ENCODE results near the gene SART3. TPM values are rescaled to one million over a fixed set of nuclear protein-coding genes. Genes with fewer than 3 reads are reported as not detected.

SART3 gene
- total RNA-seq, 1 donor from 2014 or later: 72.6 TPM

DNA sequence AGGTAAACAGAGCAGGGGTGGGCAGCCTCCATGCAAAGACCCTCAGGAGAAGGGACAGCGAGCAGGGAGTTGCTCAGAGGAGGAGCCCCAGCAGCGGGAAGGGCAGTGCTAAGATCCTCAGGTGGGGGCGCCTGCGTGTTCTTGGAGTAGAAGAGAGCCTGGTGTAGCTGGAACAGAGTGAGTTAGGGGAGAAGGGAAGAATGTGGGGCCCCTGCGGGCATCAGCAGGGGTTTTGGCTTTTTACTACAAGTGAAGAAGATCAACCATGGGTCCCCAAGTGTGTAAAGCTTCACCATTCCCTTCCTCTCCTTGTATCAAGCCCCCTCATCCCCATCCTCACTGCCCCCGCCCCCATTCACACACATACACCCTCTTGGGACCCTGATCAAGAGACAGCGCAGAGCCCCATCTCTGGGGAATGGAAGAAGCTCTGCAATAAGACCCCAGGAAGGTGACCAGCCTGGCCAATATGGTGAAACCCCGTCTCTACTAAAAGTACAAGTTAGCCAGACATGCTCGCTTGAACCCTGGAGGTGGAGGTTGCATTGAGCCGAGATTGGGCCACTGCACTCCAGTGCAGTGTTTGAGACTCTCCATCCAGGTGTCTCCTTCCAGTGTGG is 47.1 kb upstream of the SART3 start:
- no peak for DNase-seq
- TF ChIP-seq, protein P1, sequence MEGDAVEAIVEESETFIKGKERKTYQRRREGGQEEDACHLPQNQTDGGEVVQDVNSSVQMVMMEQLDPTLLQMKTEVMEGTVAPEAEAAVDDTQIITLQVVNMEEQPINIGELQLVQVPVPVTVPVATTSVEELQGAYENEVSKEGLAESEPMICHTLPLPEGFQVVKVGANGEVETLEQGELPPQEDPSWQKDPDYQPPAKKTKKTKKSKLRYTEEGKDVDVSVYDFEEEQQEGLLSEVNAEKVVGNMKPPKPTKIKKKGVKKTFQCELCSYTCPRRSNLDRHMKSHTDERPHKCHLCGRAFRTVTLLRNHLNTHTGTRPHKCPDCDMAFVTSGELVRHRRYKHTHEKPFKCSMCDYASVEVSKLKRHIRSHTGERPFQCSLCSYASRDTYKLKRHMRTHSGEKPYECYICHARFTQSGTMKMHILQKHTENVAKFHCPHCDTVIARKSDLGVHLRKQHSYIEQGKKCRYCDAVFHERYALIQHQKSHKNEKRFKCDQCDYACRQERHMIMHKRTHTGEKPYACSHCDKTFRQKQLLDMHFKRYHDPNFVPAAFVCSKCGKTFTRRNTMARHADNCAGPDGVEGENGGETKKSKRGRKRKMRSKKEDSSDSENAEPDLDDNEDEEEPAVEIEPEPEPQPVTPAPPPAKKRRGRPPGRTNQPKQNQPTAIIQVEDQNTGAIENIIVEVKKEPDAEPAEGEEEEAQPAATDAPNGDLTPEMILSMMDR (IDR thresholded peaks at IDR 0.05; ENCODE audit: partially characterized antibody, unreplicated experiment): no peak
- H3K36me3 Mint-ChIP-seq (ENCODE audit: unreplicated experiment): no peaks in the 10 kb centered on the region
- H3K27ac Mint-ChIP-seq (ENCODE audit: unreplicated experiment): no peak overlapping the region
- no peak overlapping the region for H3K4me3 Mint-ChIP-seq (ENCODE audit: unreplicated experiment)
- peaks cover 2% of the 10 kb centered on the region for H3K27me3 Mint-ChIP-seq (ENCODE audit: unreplicated experiment)
- H3K4me1 Mint-ChIP-seq (ENCODE audit: low read depth, unreplicated experiment): peaks cover 1% of the 10 kb centered on the region
- peaks cover 3% of the 10 kb centered on the region for H3K9me3 Mint-ChIP-seq (ENCODE audit: unreplicated experiment)

DNA sequence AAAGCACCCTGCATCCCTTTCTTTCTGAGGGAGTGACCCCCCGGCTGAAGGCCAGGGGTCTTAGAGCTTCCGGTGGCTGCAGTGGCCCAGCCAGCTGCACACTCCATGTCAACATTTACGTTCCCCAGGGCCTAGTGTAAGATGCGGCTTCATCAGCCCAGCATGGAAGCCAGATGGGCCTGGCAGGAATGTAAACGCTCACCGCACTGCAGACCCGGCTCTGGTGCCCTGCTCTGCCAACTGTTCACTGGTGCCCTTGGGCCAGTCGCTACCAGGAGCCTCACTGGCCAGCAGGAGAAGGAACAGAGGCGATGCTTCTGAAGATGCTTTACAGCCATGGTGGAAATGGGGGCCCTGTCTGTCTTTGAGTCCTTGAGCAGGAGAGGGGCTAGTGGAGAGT is 45.5 kb upstream of the SART3 start:
- no peak overlapping the region for H3K27ac Mint-ChIP-seq (ENCODE audit: unreplicated experiment)
- H3K27me3 Mint-ChIP-seq (ENCODE audit: unreplicated experiment): peaks cover 2% of the 10 kb centered on the region
- no peaks in the 10 kb centered on the region for H3K36me3 Mint-ChIP-seq (ENCODE audit: unreplicated experiment)
- DNase-seq: peak; percentile 38
- H3K4me1 Mint-ChIP-seq (ENCODE audit: low read depth, unreplicated experiment): peaks cover 1% of the 10 kb centered on the region
- H3K4me3 Mint-ChIP-seq (ENCODE audit: unreplicated experiment): no peak overlapping the region
- peaks cover 3% of the 10 kb centered on the region for H3K9me3 Mint-ChIP-seq (ENCODE audit: unreplicated experiment)
- TF ChIP-seq, protein P1 (IDR thresholded peaks at IDR 0.05; ENCODE audit: partially characterized antibody, unreplicated experiment): no peak

DNA sequence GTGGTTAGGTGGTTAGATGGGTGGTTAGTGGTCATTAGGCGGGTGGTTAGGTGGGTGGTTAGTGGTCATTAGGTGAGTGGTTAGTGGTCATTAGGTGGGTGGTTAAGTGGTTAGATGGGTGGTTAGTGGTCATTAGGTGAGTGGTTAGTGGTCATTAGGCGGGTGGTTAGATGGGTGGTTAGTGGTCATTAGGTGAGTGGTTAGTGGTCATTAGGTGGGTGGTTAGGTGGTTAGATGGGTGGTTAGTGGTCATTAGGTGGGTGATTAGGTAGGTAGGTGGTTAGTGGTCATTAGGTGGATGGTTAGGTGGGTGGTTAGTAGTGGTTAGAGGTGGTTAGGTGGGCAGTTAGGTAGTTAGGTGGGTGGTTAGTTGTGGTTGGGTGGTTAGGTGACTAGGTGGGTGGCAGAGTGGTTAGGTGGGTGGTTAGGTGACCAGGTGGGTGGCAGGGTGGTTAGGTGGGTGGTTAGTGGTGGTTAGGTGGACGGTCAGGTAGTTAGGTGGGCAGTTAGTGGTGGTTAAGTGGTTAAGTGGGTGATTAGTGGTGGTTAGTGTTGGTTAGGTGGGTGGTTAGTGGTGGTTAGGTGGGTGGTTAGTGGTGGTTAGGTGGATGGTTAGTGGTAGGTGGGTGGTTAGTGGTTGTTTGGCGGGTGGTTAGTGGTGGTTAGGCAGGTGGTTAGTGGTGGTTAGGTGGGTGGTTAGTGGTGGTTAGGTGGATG is 44.9 kb upstream of the SART3 start:
- Mint-ChIP-seq H3K4me3 (ENCODE audit: unreplicated experiment) (peak overlapping the region; percentile 46), H3K27ac (ENCODE audit: unreplicated experiment) (no peak overlapping the region), H3K36me3 (ENCODE audit: unreplicated experiment) (no peaks in the 10 kb centered on the region), H3K4me1 (ENCODE audit: low read depth, unreplicated experiment) (peaks cover 1% of the 10 kb centered on the region), H3K27me3 (ENCODE audit: unreplicated experiment) (peaks cover 3% of the 10 kb centered on the region), H3K9me3 (ENCODE audit: unreplicated experiment) (peaks cover 3% of the 10 kb centered on the region)
- DNase-seq: no peak
- TF ChIP-seq, protein P1 (IDR thresholded peaks at IDR 0.05; ENCODE audit: partially characterized antibody, unreplicated experiment): no peak

DNA sequence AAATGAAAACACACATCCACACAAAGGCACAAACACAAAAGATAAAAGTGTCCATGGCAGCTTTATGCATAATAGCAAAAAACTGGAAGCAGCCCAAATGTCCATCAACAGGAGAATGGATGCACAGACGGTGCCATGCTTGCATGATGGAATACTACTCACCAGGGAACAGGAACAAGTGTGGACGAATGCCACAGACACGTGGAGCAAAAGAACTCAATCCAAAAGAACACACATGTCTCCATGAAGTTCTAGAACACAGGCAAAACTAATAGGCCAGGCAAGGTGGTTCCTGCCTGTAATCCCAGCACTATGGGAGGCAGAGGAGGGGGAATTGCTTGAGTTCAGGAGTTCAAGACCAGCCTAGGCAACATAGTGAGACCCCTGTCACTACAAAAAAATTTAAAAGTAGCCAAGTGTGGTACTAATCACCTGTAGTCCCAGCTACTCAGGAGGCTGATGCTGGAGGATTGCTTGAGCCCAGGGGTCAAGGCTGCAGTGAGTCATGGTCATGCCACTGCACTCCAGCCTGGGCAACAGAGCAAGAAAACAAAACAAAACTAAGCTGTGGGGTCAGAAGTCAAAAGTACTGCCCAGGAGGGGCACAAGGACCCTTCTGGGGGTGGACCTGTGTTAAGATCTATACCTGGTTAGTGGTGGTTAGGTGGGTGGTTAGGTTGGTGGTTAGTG is 44.2 kb upstream of the SART3 start:
- H3K4me1 Mint-ChIP-seq (ENCODE audit: low read depth, unreplicated experiment): peaks cover 1% of the 10 kb centered on the region
- DNase-seq: no peak
- H3K4me3 Mint-ChIP-seq (ENCODE audit: unreplicated experiment): peak overlapping the region; percentile 6
- TF ChIP-seq, protein P1 (IDR thresholded peaks at IDR 0.05; ENCODE audit: partially characterized antibody, unreplicated experiment): no peak
- H3K27ac Mint-ChIP-seq (ENCODE audit: unreplicated experiment): no peak overlapping the region
- no peaks in the 10 kb centered on the region for H3K36me3 Mint-ChIP-seq (ENCODE audit: unreplicated experiment)
- H3K9me3 Mint-ChIP-seq (ENCODE audit: unreplicated experiment): peaks cover 3% of the 10 kb centered on the region
- H3K27me3 Mint-ChIP-seq (ENCODE audit: unreplicated experiment): peaks cover 2% of the 10 kb centered on the region

All from glutamatergic neuron (in vitro differentiated cells).